Caki2 (cell line): ENCODE results near the gene SPDL1. TPM values are rescaled to one million over a fixed set of nuclear protein-coding genes. Genes with fewer than 3 reads are reported as not detected.

ENCODE experiments used
- DNase-seq: peaks from one replicate; pipeline ENCODE4 v3.0.0-alpha.2; 2015; ENCODE audit warnings: low read depth
- in situ Hi-C: cut with HindIII; loops from 2 replicates; pipeline ENCODE4 v1.10.0; 2016; ENCODE audit warnings: low sequenced_read_pairs, low pct_unique_long_range_greater_than_20kb, mixed read lengths
- total RNA-seq: library from RNA; depleted of rRNA; stranded (reverse); fragments of >200 nt; shearing (Covaris generic); gene quantifications from 2 replicates; pipeline ENCODE4 v1.2.3, GENCODE V29; 2014; ENCODE audit warnings: low replicate concordance; rRNA removed

Gene SPDL1
- total RNA-seq, 1 experiment from 2014 or later = 16.9 TPM

DNA sequence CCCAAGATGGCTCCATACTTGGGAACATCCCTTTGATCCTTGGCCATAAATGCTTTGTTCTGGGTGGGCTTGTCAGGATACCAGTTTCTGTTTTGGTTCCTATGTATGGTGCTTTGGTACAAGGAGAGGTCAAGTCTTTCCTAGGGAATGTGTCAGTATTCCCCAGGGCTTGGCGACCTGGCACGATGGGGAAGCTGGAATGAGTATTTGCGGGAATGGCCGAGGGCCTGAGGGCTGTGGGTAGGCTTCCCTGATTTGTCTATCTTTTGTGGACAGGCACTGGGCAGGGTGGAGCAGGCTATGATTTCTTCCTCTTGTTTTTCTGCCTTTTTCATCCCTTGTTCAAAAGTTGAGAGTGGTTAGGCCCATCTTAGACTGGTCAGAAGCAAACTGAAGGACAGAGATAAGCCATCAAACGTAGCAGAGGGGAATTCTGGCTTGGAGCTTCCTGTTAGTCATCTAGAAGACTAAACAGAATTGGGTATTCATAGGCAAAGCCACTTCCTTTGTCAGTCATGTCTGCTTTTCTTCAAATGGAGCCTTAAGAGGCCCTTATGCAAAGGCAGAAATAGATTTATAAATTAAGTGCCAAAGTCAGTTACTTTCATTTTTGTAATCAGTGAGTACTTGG lies 67.2 kb downstream of the SPDL1 start:
- in situ Hi-C loops = no loop called here
- no peak for DNase-seq

DNA sequence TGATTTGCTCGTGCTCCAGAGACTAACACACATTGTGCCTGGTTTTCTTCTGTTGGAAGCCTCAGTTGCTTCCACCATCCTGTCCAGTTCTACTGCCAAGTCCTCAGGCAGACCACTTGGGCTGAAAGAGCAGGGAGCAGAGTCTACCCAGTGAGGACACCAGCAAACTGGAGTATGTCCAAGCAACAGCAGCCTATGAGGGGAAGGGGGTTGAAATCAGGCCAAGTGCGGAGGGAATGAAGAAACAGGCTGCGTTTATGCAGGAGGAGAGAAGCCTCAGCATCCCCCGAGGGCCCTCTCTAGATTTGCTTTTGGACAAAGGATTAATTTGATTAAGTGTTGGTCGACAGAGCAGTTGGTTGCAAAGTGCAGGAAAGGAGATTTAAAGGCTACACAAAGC lies 68.0 kb downstream of the SPDL1 start:
- DNase-seq = no peak
- in situ Hi-C loops = no loop called here

DNA sequence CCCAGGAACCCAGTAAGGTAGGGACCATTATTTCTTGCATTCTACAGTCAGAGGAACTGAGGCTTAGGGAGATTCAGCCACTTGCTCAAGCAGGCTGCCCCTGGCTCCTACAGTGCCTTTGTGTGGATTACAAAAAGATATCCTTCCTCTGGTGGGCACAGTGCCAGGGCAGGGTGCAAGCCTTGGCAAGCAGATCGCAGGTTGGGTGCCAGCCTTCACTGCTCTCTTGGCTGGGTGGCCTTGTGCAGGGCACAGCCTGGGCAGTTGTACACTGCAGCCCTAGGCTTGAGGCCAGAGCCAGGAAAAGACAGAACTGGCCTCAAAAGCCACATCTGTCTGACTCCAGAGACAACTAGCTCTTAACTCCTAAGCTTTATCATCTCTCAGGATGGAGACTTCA lies 68.5 kb downstream of the SPDL1 start:
- in situ Hi-C loops = no loop called here
- no peak for DNase-seq

DNA sequence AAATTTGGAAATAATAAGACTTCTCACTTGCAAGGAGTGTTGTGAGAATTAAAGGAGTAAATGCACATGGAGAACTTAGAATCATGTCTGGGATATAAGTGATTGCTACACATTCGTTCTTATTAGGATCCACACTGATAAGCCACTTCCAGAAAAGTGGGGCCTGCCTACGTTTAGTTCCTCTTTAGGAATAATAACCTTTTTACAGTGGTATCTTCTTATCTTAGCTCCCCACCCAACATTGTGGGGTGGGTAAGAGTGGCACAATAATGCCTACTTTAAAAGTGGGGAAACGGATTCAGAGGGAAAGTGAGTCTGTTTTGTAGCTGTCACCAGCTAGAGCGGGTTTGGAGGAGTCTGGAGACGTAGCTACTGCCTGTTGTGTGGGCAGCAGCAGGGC lies 69.5 kb downstream of the SPDL1 start:
- DNase-seq = no peak
- in situ Hi-C loops = no loop called here

Other genes with a start within 250 kb of the SPDL1 start
- gene DOCK2, start 53.5 kb downstream of the SPDL1 start, total RNA-seq = 12.5 and 40.4 TPM in 2 replicates